Esophagus muscularis mucosa (tissue), 4 donors: ENCODE results near the gene MCF2L2.

ENCODE experiments used
- CTCF ChIP-seq, 3 experiments: fragments of 200-600 bp in 2 of 3; fragments of 450-650 bp in 1 of 3; sonication (generic) in 2 of 3; IDR thresholded peaks; one replicate each; pipeline ENCODE4 v1.5.1; 2017 to 2019; ENCODE audit warnings: antibody characterized with exemption in 3 of 3, mild to moderate bottlenecking in 2 of 3, moderate library complexity in 1 of 3
- EP300 ChIP-seq: sonication (generic); formaldehyde crosslinking; IDR thresholded peaks from one replicate; pipeline ENCODE4 v1.6.1; 2017; ENCODE audit warnings: antibody characterized with exemption
- POLR2A ChIP-seq: fragments of 450-650 bp; IDR thresholded peaks from one replicate; pipeline ENCODE4 v1.6.1; 2017; ENCODE audit warnings: antibody characterized with exemption, moderate library complexity, mild to moderate bottlenecking, low read depth
- POLR2AphosphoS5 ChIP-seq, 2 donors: sonication (generic); formaldehyde crosslinking; IDR thresholded peaks; one replicate each; pipeline ENCODE4 v1.6.1; 2017; ENCODE audit warnings: antibody characterized with exemption in 2 of 2

DNA sequence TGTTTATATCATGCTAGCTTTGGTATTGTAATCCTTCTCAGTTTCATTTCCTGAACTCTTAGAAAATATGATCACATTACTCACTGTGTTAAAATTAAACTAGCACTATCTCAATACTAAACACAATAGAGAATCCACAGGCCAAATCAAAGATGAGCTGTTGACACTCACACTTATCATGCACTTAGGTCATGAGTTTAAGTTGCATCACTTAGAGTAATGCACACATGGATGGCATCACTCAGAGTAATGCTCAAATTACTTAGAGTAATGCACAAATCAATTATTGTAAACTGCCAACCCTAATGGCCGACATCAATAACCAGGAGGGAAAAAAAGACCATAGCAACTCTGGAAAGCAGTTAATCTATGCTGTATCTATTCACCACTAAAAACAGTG lies 40.0 kb upstream of the MCF2L2 start:
- TF ChIP-seq CTCF (IDR thresholded peaks at IDR 0.05): no peak
- TF ChIP-seq POLR2A: no peak
- TF ChIP-seq EP300: no peak
- TF ChIP-seq POLR2AphosphoS5 (IDR thresholded peaks at IDR 0.05): no peak
